A204.1 (cell line): ENCODE results near the gene SERPINB12.

Experiments
- FAIRE-seq: peaks from 2 replicates; lab custom pipeline; 2012; peaks lifted over from hg19 to GRCh38; lab: Jason Lieb, UNC

SERPINB12 gene

DNA sequence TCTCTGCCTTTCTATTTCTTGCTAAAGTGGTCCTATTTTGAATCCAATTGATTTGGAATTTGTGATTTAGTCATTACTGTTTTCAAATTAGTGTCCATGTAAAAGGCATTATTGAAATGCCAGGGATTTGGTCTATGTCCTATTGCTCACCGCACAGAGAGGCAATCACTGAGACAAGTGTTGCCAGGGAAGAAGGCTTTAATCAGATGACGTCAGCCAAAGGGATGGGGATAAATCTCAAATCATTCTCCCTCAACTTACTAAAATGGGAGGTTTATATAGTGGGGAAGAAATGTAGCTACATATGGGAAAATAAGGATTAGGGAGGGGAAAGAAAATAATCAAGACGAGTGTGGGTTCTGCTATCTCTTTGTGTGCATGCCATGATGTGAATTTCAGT lies 9.6 kb downstream of the SERPINB12 start:
- FAIRE-seq: no peak

GRCh38 chr18:63552581-63552980 lies 10.4 kb downstream of the SERPINB12 start:
- no peak for FAIRE-seq

- no peak for FAIRE-seq
These were observed 10.9 kb downstream of the SERPINB12 start for GRCh38 chr18:63553081-63553480.

- FAIRE-seq: no peak
These were observed 17.7 kb downstream of the SERPINB12 start for GRCh38 chr18:63559567-63560491.

- no peak for FAIRE-seq
These were observed 20.1 kb downstream of the SERPINB12 start for GRCh38 chr18:63562284-63562683.

DNA sequence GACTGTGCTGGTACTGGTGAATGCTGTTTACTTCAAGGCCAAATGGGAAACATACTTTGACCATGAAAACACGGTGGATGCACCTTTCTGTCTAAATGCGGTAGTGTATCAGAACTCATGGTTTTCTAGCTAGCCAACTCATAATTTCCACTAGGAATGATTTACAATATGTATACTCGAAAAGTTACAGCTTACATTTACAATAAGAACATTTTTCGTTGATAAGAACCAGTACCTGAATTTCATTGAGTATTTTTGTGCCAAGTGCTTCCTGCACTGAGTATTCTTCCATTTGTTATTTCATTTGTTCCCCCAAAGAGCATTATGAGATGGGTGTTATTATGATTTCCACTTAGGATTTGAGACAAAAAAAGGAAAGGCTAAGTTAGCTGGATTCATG lies 21.9 kb downstream of the SERPINB12 start:
- no peak for FAIRE-seq

GRCh38 chr18:63564561-63564960 lies 22.4 kb downstream of the SERPINB12 start:
- no peak for FAIRE-seq

- FAIRE-seq: no peak
These were observed 25.1 kb downstream of the SERPINB12 start for GRCh38 chr18:63567276-63567675.

GRCh38 chr18:63567825-63568224 lies 25.7 kb downstream of the SERPINB12 start:
- FAIRE-seq: no peak

- no peak for FAIRE-seq
These were observed 28.6 kb downstream of the SERPINB12 start for GRCh38 chr18:63570721-63571120.

- no peak for FAIRE-seq
These were observed 33.5 kb downstream of the SERPINB12 start for GRCh38 chr18:63575681-63576080.

- peak; percentile 88 for FAIRE-seq
These were observed 36.3 kb downstream of the SERPINB12 start for GRCh38 chr18:63578357-63578958.

DNA sequence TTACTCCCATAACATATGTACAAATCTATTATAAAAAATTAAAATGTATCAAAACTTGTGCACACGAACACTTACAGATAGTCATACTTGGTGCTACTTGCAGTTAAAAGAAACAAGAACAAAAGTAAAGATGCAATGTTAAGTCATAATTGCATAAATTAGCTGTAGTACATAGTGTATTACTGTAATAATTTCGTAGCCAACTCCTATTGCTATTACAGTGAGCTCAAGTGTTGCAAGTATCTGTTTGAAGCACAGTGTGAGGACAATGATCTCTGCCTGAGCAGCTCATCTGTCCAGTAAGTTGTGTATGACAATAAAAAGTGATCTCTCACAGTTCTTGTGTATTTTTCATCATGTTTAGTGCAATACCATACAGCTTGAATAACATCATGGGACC lies 37.4 kb downstream of the SERPINB12 start:
- FAIRE-seq: no peak

DNA sequence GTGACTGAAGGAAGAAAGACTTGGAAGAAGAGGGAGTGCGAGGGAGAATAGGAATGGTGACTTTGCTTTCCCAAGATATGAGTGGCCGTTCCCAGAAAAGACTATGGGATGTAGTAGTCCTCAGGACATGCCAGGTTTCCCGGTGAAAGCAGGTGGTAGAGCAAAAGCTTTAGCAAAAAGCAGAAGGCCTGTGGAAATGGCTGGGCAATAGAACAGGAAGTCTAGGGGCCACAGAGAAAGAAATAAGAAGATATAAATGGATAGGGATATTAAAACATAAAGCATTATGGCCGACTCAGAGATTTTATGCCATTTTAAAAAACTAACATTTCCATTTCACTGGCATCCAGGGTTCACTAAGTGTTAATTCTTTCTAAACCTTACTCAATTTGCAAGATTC lies 43.8 kb downstream of the SERPINB12 start:
- FAIRE-seq: no peak

GRCh38 chr18:63586431-63586830 lies 44.3 kb downstream of the SERPINB12 start:
- FAIRE-seq: no peak

- no peak for FAIRE-seq
These were observed 44.8 kb downstream of the SERPINB12 start, which contains the start of gene SERPINB13 for GRCh38 chr18:63586966-63587365. TSS of gene SERPINB13 (plus strand) at chr18:63587343. CDS start at chr18:63588668, 1,325 bp downstream.

GRCh38 chr18:63588909-63589308 lies 46.7 kb downstream of the SERPINB12 start:
- FAIRE-seq: no peak

DNA sequence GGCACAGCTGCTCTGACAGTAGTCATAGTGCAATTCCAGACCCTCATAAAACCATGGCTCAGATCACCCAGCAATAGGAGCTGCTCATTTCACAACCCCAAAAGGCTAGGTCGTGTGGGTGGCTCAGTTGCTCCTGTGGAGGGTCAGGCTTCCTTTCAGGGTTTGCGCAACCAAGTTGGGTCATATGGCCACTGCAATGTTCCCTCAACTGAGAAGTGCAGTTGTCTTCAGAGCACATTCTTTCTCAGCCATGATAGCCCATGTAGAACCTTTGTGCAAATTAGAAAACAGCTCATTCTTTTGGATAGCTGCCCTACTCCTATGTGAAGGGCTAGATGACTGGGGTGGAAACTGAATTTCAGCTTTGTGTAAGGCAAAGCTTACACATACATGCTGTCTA lies 48.2 kb downstream of the SERPINB12 start:
- FAIRE-seq: no peak

DNA sequence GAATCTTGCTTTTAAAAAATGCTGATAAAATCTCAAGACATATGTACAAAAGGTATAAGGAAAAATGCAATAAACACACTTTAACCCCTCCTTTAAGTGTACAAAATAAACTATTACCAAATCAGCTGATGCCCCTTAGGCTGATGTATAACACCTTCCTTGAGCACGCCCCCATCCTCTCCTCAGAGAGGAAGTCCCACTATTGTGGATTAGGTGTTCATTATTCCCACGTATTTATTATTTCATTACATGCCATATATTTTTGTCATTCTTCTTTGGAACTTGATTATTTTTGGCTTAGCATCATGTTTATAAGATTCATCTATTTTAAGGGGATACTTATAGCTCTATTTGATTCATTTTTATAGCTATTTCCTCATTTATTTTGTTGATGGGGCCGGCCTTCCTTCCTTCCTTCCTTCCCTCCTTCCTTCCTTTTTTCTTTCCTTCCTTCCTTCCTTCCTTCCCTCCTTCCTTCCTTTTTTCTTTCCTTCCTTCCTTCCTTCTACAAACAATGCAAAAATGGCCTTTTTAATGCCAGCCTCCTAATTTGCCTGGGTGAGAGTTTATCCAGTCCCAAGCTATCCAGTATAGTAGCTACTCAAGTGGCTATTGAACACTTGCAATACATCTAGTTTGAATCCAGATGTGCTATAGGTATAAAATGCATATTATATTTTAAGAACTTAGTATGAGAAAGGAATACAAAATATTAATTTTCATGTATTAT lies 49.0 kb downstream of the SERPINB12 start:
- FAIRE-seq: no peak

DNA sequence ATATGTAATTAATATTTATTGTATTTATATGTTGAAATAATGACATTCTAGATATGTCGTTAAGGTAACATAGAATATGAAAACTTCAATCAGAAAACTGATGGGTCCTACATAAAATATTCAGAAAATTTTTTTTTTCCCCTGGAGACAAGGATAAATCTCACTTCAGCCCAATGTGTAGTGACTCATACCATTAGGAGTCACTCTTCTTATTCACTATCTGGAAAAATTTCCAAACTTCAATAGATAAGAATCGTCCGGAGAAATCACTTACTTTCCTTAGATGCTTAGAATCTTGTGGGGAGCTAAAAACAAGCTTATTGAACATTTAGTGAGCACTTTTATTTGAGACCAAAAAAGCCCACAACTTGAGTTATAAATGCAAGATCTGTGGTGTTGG lies 49.6 kb downstream of the SERPINB12 start:
- no peak for FAIRE-seq

DNA sequence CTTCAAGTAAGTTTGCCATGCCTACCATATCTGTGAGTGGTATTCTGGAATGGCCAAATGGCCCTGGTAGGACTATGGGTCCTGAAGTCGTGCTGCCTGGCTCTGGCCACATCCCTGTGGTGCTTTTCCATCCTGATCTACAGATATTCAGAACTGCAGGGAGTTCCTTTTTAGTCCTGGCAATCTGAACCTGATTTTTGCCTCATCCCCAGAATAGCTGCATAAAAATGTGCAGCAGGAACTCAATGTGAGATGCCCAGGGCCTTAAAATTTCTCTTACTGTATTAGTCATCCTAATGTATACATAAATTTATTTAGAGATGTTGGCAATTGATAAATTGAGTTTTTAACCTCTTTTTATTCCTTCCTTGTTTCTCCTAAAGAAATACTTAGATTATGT lies 50.3 kb downstream of the SERPINB12 start:
- FAIRE-seq: no peak

GRCh38 chr18:63596964-63597363 lies 54.8 kb downstream of the SERPINB12 start:
- no peak for FAIRE-seq

DNA sequence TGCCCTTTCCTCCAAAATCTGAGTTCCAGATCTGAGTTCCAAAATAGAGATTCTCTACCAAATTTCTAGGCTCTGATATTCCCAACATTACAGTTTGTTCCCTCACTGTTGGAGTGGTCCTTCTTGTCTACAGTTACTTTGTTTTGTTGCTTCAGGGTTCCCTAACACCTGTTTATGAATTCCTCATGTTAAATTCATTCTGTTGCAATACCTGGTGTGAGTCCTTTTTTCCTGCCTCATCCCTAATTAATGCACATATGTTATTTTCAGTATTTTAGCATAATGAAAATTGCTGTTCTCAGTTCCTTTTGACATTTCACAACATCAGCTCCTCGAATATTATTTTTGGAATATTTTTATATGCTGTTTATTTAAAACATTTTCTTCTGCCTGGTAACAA lies 61.2 kb downstream of the SERPINB12 start:
- no peak for FAIRE-seq
